ENCODE data around the gene BCL11B. TPM values are rescaled to one million over a fixed set of nuclear protein-coding genes. Genes with fewer than 3 reads are reported as not detected.

BCL11B gene
- total RNA-seq, 2 experiments from 2014 or later = not detected

DNA sequence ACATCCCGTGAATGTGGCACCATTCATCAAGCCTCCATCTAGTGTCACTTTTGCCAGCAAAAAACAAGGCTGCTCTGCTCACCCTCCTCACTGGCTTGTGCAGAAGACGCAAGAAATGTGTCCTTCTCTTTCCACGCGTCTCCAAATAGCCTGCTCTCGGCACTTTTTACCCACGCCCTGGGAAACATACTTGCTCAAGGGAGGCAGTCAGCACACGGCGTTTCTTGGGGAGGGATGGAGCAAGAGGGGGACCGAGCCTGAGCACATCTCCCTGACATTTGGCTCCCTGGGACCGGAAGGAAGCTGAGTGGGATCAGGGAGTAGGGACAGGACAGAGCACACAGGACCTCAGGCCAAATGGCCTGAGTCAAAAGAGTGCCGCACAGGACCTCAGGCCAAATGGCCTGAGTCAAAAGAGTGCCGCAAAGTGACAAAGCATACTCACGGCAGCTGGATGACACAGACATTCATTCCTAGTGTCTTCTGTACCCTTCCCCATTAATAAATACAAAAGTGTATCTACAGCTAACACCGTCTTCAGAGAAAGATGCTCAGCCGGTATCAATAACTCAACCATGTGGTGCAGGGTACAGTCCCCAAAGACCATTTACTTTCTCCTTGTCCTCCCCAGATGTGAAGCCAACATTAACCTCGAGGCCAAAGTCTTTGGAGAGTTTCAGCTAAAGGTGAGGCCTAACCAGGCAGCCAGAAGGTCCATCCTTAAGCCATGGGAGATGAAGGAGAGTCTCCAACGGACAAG lies 7.1 kb downstream of the BCL11B start:
- no peak for DNase-seq (ENCODE audit: low spot score)
- TF ChIP-seq EZH2phosphoT487 (IDR thresholded peaks at IDR 0.05; ENCODE audit: borderline replicate concordance, low read depth, low read length) = no peak
- no peak for TF ChIP-seq CTCF (conservative IDR thresholded peaks at IDR 0.05; ENCODE audit: low read length)
- intact Hi-C loops (cut with micrococcal nuclease; ENCODE audit: unreplicated experiment) = no loop called here
- Histone ChIP-seq H3K27ac (ENCODE audit: low read depth, low read length, poor library complexity, severe bottlenecking) (no peak overlapping the region), H3K9me2 (ENCODE audit: insufficient read depth, low read length) (no peaks in the 10 kb centered on the region), H4K20me1 (ENCODE audit: insufficient read depth, low read length) (no peaks in the 10 kb centered on the region), H3K36me3 (ENCODE audit: insufficient read depth, low read length) (no peaks in the 10 kb centered on the region), H3K4me2 (ENCODE audit: low read length) (no peak overlapping the region), H3K4me3 (ENCODE audit: low read depth, low read length, poor library complexity, severe bottlenecking) (no peak overlapping the region), H2AFZ (ENCODE audit: low read length) (no peak overlapping the region), H3K9me3 (ENCODE audit: low read length) (no peaks in the 10 kb centered on the region), H3K4me1 (ENCODE audit: insufficient read depth, low read length, poor library complexity, severe bottlenecking) (no peaks in the 10 kb centered on the region), H3K79me2 (ENCODE audit: insufficient read depth, low read depth, low read length) (no peaks in the 10 kb centered on the region)
- BruUV-seq (replicated peaks) = no TSS peak
- POLR2A ChIA-PET = no interaction called here
- CTCF ChIA-PET (ENCODE audit: unreplicated experiment) = no interaction called here

GRCh38 chr14:99263564-99264330 lies 8.2 kb downstream of the BCL11B start:
- no peak for DNase-seq (ENCODE audit: low spot score)
- ChIA-PET POLR2A (no interaction called here), CTCF (ENCODE audit: unreplicated experiment) (no interaction called here)
- intact Hi-C loops (cut with micrococcal nuclease; ENCODE audit: unreplicated experiment) = no loop called here
- no peak overlapping the region for H3K27ac ChIP-seq (ENCODE audit: low read depth, low read length, poor library complexity, severe bottlenecking)
- no peak overlapping the region for H2AFZ ChIP-seq (ENCODE audit: low read length)
- TF ChIP-seq CTCF (conservative IDR thresholded peaks at IDR 0.05; ENCODE audit: low read length) (no peak), EZH2phosphoT487 (IDR thresholded peaks at IDR 0.05; ENCODE audit: borderline replicate concordance, low read depth, low read length) (no peak)
- H4K20me1 ChIP-seq (ENCODE audit: insufficient read depth, low read length) = no peaks in the 10 kb centered on the region
- BruUV-seq (replicated peaks) = no TSS peak
- H3K4me2 ChIP-seq (ENCODE audit: low read length) = no peak overlapping the region
- H3K79me2 ChIP-seq (ENCODE audit: insufficient read depth, low read depth, low read length) = no peaks in the 10 kb centered on the region
- H3K4me3 ChIP-seq (ENCODE audit: low read depth, low read length, poor library complexity, severe bottlenecking) = no peak overlapping the region
- no peaks in the 10 kb centered on the region for H3K9me2 ChIP-seq (ENCODE audit: insufficient read depth, low read length)
- no peaks in the 10 kb centered on the region for H3K9me3 ChIP-seq (ENCODE audit: low read length)
- H3K4me1 ChIP-seq (ENCODE audit: insufficient read depth, low read length, poor library complexity, severe bottlenecking) = no peaks in the 10 kb centered on the region
- H3K36me3 ChIP-seq (ENCODE audit: insufficient read depth, low read length) = no peaks in the 10 kb centered on the region

- no peaks in the 10 kb centered on the region for H3K4me1 ChIP-seq (ENCODE audit: insufficient read depth, low read length, poor library complexity, severe bottlenecking)
- POLR2A ChIA-PET = no interaction called here
- DNase-seq (ENCODE audit: low spot score) = no peak
Observed at GRCh38 chr14:99262977-99263448, 9.0 kb downstream of the BCL11B start.

More at GRCh38 chr14:99262977-99263448, 9.0 kb downstream of the BCL11B start:
- no peak overlapping the region for H3K4me3 ChIP-seq (ENCODE audit: low read depth, low read length, poor library complexity, severe bottlenecking)
- intact Hi-C loops (cut with micrococcal nuclease; ENCODE audit: unreplicated experiment) = no loop called here
- TF ChIP-seq EZH2phosphoT487 (IDR thresholded peaks at IDR 0.05; ENCODE audit: borderline replicate concordance, low read depth, low read length) = no peak
- TF ChIP-seq CTCF (conservative IDR thresholded peaks at IDR 0.05; ENCODE audit: low read length) = no peak
- H3K9me3 ChIP-seq (ENCODE audit: low read length) = no peaks in the 10 kb centered on the region
- no peak overlapping the region for H3K27ac ChIP-seq (ENCODE audit: low read depth, low read length, poor library complexity, severe bottlenecking)
- no peak overlapping the region for H2AFZ ChIP-seq (ENCODE audit: low read length)
- H3K36me3 ChIP-seq (ENCODE audit: insufficient read depth, low read length) = no peaks in the 10 kb centered on the region
- H3K4me2 ChIP-seq (ENCODE audit: low read length) = no peak overlapping the region
- no peaks in the 10 kb centered on the region for H3K9me2 ChIP-seq (ENCODE audit: insufficient read depth, low read length)
- BruUV-seq (replicated peaks) = no TSS peak
- H4K20me1 ChIP-seq (ENCODE audit: insufficient read depth, low read length) = no peaks in the 10 kb centered on the region
- CTCF ChIA-PET (ENCODE audit: unreplicated experiment) = no interaction called here
- H3K79me2 ChIP-seq (ENCODE audit: insufficient read depth, low read depth, low read length) = no peaks in the 10 kb centered on the region

All from OCI-LY7 (cell line).